C4-2B (cell line): Measurements from ENCODE around the gene KCNJ2.

Experiments used
- ZFX ChIP-seq: fragments of 450-650 bp; IDR thresholded peaks from 2 replicates; pipeline ENCODE4 v1.6.1; 2017
- TF ChIP-seq, protein P1 (sequence below): fragments of 450-650 bp; conservative IDR thresholded peaks from 2 replicates; pipeline ENCODE4 v1.5.1; 2017; ENCODE audit warnings: mild to moderate bottlenecking

DNA sequence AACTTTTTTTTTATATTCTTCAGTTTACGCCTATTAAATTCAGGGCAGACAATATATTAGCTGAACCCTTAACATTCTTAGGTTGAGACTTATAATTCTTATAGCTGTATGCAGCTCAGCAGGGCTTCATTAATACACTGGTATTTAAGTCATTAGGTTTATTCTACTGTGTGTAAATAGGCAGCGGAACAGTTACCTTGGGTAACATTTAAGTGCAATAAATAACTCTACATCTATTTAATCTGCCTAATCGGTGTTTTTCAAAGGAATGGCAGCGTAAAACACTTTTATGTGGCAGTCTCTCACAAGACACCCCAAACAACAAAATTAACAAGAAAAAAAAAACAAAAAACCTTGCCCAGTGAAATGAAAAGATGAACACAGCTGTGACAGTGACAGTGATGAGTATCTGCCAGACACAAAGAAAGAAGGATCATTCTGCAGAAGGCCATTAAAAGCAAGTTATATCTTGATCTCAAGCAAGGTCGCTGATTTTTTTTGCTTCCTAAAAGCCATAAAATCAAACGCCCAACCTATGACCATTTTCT, 32.6 kb downstream of the KCNJ2 start:
- TF ChIP-seq, protein P1, sequence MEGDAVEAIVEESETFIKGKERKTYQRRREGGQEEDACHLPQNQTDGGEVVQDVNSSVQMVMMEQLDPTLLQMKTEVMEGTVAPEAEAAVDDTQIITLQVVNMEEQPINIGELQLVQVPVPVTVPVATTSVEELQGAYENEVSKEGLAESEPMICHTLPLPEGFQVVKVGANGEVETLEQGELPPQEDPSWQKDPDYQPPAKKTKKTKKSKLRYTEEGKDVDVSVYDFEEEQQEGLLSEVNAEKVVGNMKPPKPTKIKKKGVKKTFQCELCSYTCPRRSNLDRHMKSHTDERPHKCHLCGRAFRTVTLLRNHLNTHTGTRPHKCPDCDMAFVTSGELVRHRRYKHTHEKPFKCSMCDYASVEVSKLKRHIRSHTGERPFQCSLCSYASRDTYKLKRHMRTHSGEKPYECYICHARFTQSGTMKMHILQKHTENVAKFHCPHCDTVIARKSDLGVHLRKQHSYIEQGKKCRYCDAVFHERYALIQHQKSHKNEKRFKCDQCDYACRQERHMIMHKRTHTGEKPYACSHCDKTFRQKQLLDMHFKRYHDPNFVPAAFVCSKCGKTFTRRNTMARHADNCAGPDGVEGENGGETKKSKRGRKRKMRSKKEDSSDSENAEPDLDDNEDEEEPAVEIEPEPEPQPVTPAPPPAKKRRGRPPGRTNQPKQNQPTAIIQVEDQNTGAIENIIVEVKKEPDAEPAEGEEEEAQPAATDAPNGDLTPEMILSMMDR, result no peak
- TF ChIP-seq ZFX, result no peak
